ENCODE data around the gene WNT7A.
"Not testable (repeated sequence)": the region's sequence is repeated elsewhere in the genome, so short reads cannot be mapped to it uniquely, and the experiment has no call there.

WNT7A gene

DNA sequence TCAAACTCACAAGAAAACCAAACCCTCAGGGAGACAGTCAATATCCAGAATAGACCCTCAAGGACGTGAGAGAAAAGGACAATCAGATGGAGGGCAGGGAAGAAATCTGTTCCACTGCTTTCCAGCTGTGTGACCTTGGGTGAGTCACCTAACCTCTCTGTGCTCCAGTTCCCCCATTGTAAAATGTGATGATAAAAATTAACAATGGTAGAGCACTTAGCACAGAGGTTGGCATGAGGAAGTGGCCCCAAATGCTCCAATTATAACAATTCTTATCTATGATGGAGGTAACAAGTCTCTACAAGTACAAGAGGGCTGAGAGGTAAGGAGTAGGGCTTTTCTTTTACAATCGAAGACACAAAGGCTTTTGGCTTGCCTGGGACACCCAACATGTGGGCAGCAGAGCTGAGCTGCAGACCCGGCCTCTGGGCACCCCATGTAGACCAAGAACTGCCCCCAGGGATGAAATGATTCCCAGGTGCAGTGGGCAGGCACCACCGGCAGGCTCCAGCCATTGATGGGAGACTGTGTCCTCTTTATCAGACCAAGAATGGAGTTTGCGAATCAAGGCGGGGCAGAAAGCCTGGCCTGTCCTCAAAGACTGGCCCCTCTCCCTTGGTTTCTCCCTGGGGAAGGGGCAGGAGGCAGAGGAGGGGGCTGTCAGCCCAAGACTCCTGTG, 22.0 kb downstream of the WNT7A start:
- Histone ChIP-seq H3K18ac (ENCODE audit: low read depth in 1 of 2, low read length in 2 of 2) (no peak overlapping the region), H3K23ac (ENCODE audit: low read length in 2 of 2) (no peak overlapping the region), H3K4ac (ENCODE audit: low read depth in 1 of 2, low read length in 2 of 2) (no peak overlapping the region), H3K27ac (ENCODE audit: low read length, poor library complexity, severe bottlenecking) (no peak overlapping the region), H3K9ac (ENCODE audit: low read length) (no peak overlapping the region), H3K9me3 (ENCODE audit: control insufficient read depth, low read length) (no peaks in the 10 kb centered on the region), H3K14ac (ENCODE audit: low read length in 2 of 2) (no peak overlapping the region), H4K91ac (ENCODE audit: low read length) (no peak overlapping the region), H3K4me1 (ENCODE audit: control insufficient read depth, insufficient read depth, low read depth, low read length) (no peaks in the 10 kb centered on the region), H3K79me1 (replicated peaks; ENCODE audit: low read length, poor library complexity, severe bottlenecking) (no peaks in the 10 kb centered on the region), H3K36me3 (ENCODE audit: control insufficient read depth in 1 of 2, insufficient read depth in 2 of 2, low read depth in 1 of 2, low read length in 2 of 2) (no peaks in the 10 kb centered on the region), H2BK12ac (ENCODE audit: low read length in 2 of 2) (no peak overlapping the region), H4K8ac (ENCODE audit: low read length) (no peak overlapping the region), H3K4me3 (ENCODE audit: insufficient read depth in 1 of 2, low read depth in 1 of 2, low read length in 2 of 2) (no peak overlapping the region), H2BK5ac (ENCODE audit: low read depth, low read length, poor library complexity, severe bottlenecking) (no peak overlapping the region), H3K4me2 (ENCODE audit: low read length, poor library complexity, severe bottlenecking) (no peak overlapping the region), H2BK120ac (ENCODE audit: low read depth, low read length) (no peak overlapping the region), H3K27me3 (ENCODE audit: control insufficient read depth in 1 of 2, insufficient read depth in 1 of 2, low read length in 2 of 2) (peaks cover 0 to 42% of the 10 kb centered on the region in 2 experiments), H2AFZ (ENCODE audit: low read depth, low read length) (no peak overlapping the region), H2BK15ac (ENCODE audit: low read depth, poor library complexity, severe bottlenecking) (no peak overlapping the region), H2AK5ac (ENCODE audit: low read length, severe bottlenecking) (no peak overlapping the region)
- DNase-seq = no peak
- WGBS = 60% methylated on average over 6 of the region's 6 CpGs

DNA sequence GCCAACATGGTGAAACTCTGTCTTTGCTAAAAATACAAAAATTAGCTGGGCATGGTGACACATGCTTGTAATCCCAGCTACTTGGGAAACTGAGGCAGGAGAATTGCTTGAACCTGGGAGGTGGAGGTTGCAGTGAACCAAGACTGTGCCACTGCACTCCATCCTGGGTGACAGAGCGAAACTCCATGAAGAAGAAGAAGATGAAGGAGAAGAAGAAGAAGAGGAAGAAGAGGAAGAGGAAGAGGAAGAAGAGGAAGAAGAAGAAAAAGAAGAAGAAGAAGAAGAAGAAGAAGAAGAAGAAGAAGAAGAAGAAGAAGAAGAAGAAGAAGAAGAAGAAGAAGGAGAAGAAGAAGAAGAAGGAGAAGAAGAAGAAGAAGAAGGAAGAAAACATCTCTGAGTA, 23.2 kb downstream of the WNT7A start:
- not testable (repeated sequence) for H4K91ac ChIP-seq (ENCODE audit: low read length); H3K23ac ChIP-seq (ENCODE audit: low read length in 2 of 2); H3K79me1 ChIP-seq (replicated peaks; ENCODE audit: low read length, poor library complexity, severe bottlenecking); H3K4me3 ChIP-seq (ENCODE audit: insufficient read depth in 1 of 2, low read depth in 1 of 2, low read length in 2 of 2); DNase-seq; H4K8ac ChIP-seq (ENCODE audit: low read length); H2AK5ac ChIP-seq (ENCODE audit: low read length, severe bottlenecking); H3K18ac ChIP-seq (ENCODE audit: low read depth in 1 of 2, low read length in 2 of 2); H3K4me1 ChIP-seq (ENCODE audit: control insufficient read depth, insufficient read depth, low read depth, low read length); H3K9ac ChIP-seq (ENCODE audit: low read length); H2BK120ac ChIP-seq (ENCODE audit: low read depth, low read length); H2BK5ac ChIP-seq (ENCODE audit: low read depth, low read length, poor library complexity, severe bottlenecking); H2AFZ ChIP-seq (ENCODE audit: low read depth, low read length); H3K27ac ChIP-seq (ENCODE audit: low read length, poor library complexity, severe bottlenecking); H3K9me3 ChIP-seq (ENCODE audit: control insufficient read depth, low read length); H3K4me2 ChIP-seq (ENCODE audit: low read length, poor library complexity, severe bottlenecking); H2BK15ac ChIP-seq (ENCODE audit: low read depth, poor library complexity, severe bottlenecking); H3K14ac ChIP-seq (ENCODE audit: low read length in 2 of 2); H3K36me3 ChIP-seq (ENCODE audit: control insufficient read depth in 1 of 2, insufficient read depth in 2 of 2, low read depth in 1 of 2, low read length in 2 of 2); H2BK12ac ChIP-seq (ENCODE audit: low read length in 2 of 2); H3K4ac ChIP-seq (ENCODE audit: low read depth in 1 of 2, low read length in 2 of 2)
- H3K27me3 ChIP-seq (ENCODE audit: control insufficient read depth in 1 of 2, insufficient read depth in 1 of 2, low read length in 2 of 2) = peaks cover 0 to 39% of the 10 kb centered on the region in 2 experiments
- WGBS = 72% methylated on average over 1 of the region's 1 CpG

DNA sequence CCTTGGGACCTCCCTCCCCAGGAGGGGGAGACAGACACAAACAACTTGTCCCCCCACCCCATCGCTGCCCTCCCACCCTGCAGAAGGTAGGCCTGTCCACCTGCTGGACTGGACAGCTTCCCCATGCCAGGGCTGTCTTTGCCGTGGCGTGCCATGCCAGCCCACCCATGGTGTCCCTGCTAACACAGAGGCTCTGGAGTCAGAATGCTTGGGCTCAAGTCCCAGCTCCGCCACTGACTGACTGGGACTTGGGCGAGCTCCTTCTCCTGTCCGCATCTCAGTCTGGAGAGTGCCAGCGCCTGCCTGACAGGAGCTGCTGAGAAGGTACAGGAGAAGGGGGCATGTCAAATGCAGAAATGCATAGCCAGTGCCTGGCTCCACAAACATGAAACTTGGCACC, 23.9 kb downstream of the WNT7A start:
- H2BK12ac ChIP-seq (ENCODE audit: low read length in 2 of 2) = no peak overlapping the region
- 83% methylated on average over 7 of the region's 7 CpGs for WGBS
- H3K9ac ChIP-seq (ENCODE audit: low read length) = no peak overlapping the region
- H3K27me3 ChIP-seq (ENCODE audit: control insufficient read depth in 1 of 2, insufficient read depth in 1 of 2, low read length in 2 of 2) = peaks cover 0 to 37% of the 10 kb centered on the region in 2 experiments
- H3K18ac ChIP-seq (ENCODE audit: low read depth in 1 of 2, low read length in 2 of 2) = no peak overlapping the region
- H2AFZ ChIP-seq (ENCODE audit: low read depth, low read length) = no peak overlapping the region
- no peak overlapping the region for H3K4me3 ChIP-seq (ENCODE audit: insufficient read depth in 1 of 2, low read depth in 1 of 2, low read length in 2 of 2)
- H4K8ac ChIP-seq (ENCODE audit: low read length) = no peak overlapping the region
- H3K27ac ChIP-seq (ENCODE audit: low read length, poor library complexity, severe bottlenecking) = no peak overlapping the region
- no peak overlapping the region for H3K23ac ChIP-seq (ENCODE audit: low read length in 2 of 2)
- no peak overlapping the region for H3K4me2 ChIP-seq (ENCODE audit: low read length, poor library complexity, severe bottlenecking)
- no peaks in the 10 kb centered on the region for H3K9me3 ChIP-seq (ENCODE audit: control insufficient read depth, low read length)
- H4K91ac ChIP-seq (ENCODE audit: low read length) = no peak overlapping the region
- no peak for DNase-seq
- H3K4me1 ChIP-seq (ENCODE audit: control insufficient read depth, insufficient read depth, low read depth, low read length) = no peaks in the 10 kb centered on the region
- no peak overlapping the region for H2BK5ac ChIP-seq (ENCODE audit: low read depth, low read length, poor library complexity, severe bottlenecking)
- no peak overlapping the region for H3K4ac ChIP-seq (ENCODE audit: low read depth in 1 of 2, low read length in 2 of 2)
- no peaks in the 10 kb centered on the region for H3K79me1 ChIP-seq (replicated peaks; ENCODE audit: low read length, poor library complexity, severe bottlenecking)
- H2BK15ac ChIP-seq (ENCODE audit: low read depth, poor library complexity, severe bottlenecking) = no peak overlapping the region
- no peak overlapping the region for H2AK5ac ChIP-seq (ENCODE audit: low read length, severe bottlenecking)
- H3K14ac ChIP-seq (ENCODE audit: low read length in 2 of 2) = no peak overlapping the region
- H3K36me3 ChIP-seq (ENCODE audit: control insufficient read depth in 1 of 2, insufficient read depth in 2 of 2, low read depth in 1 of 2, low read length in 2 of 2) = no peaks in the 10 kb centered on the region
- H2BK120ac ChIP-seq (ENCODE audit: low read depth, low read length) = no peak overlapping the region

DNA sequence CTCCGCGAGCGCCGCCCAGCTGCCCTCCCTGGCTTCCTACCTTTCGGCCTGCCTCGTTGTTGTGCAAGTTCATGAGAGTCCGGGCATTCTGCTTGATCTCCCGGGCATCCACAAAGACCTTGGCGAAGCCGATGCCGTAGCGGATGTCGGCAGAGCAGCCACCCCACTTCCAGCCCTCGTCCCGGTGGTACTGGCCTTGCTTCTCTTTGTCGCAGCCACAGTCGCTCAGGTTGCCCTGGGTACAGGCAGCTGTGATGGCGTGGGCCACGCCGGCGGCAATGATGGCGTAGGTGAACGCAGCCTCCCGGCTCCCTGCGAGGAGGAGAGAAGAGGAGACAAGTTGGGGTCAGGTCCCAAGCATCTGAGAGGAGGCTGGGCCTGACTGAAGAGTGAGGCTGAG, 25.4 kb downstream of the WNT7A start:
- Histone ChIP-seq H3K4me2 (ENCODE audit: low read length, poor library complexity, severe bottlenecking) (no peak overlapping the region), H2BK12ac (ENCODE audit: low read length in 2 of 2) (no peak overlapping the region), H3K4me3 (ENCODE audit: insufficient read depth in 1 of 2, low read depth in 1 of 2, low read length in 2 of 2) (no peak overlapping the region), H4K8ac (ENCODE audit: low read length) (no peak overlapping the region), H3K4me1 (ENCODE audit: control insufficient read depth, insufficient read depth, low read depth, low read length) (peaks cover 7% of the 10 kb centered on the region), H2AK5ac (ENCODE audit: low read length, severe bottlenecking) (no peak overlapping the region), H2BK120ac (ENCODE audit: low read depth, low read length) (no peak overlapping the region), H3K9ac (ENCODE audit: low read length) (no peak overlapping the region), H3K79me1 (replicated peaks; ENCODE audit: low read length, poor library complexity, severe bottlenecking) (no peaks in the 10 kb centered on the region), H3K27ac (ENCODE audit: low read length, poor library complexity, severe bottlenecking) (no peak overlapping the region), H3K4ac (ENCODE audit: low read depth in 1 of 2, low read length in 2 of 2) (no peak overlapping the region), H3K36me3 (ENCODE audit: control insufficient read depth in 1 of 2, insufficient read depth in 2 of 2, low read depth in 1 of 2, low read length in 2 of 2) (no peaks in the 10 kb centered on the region), H2AFZ (ENCODE audit: low read depth, low read length) (no peak overlapping the region), H3K9me3 (ENCODE audit: control insufficient read depth, low read length) (no peaks in the 10 kb centered on the region), H3K27me3 (ENCODE audit: control insufficient read depth in 1 of 2, insufficient read depth in 1 of 2, low read length in 2 of 2) (peaks cover 0 to 29% of the 10 kb centered on the region in 2 experiments), H2BK5ac (ENCODE audit: low read depth, low read length, poor library complexity, severe bottlenecking) (no peak overlapping the region), H3K18ac (ENCODE audit: low read depth in 1 of 2, low read length in 2 of 2) (no peak overlapping the region), H2BK15ac (ENCODE audit: low read depth, poor library complexity, severe bottlenecking) (no peak overlapping the region), H3K14ac (ENCODE audit: low read length in 2 of 2) (no peak overlapping the region), H4K91ac (ENCODE audit: low read length) (no peak overlapping the region), H3K23ac (ENCODE audit: low read length in 2 of 2) (no peak overlapping the region)
- no peak for DNase-seq
- WGBS = 89% methylated on average over 20 of the region's 25 CpGs
